Stomach smooth muscle (tissue), 2 donors: ENCODE measurements around the gene COASY.
"Not testable (repeated sequence)": the region's sequence is repeated elsewhere in the genome, so short reads cannot be mapped to it uniquely, and the experiment has no call there.

Experiments used
- H3K27ac ChIP-seq: one replicate; pipeline ENCODE4 v1.7.0; 2013; ENCODE audit warnings: mild to moderate bottlenecking, low read length, inconsistent platforms
- H3K27me3 ChIP-seq, 2 donors: one replicate each; pipeline ENCODE4 v1.7.0; 2013; ENCODE audit warnings: low read length in 2 of 2; ENCODE audit not compliant: insufficient read depth in 2 of 2, control insufficient read depth in 1 of 2
- H3K36me3 ChIP-seq, 2 donors: one replicate each; pipeline ENCODE4 v1.7.0; 2013; ENCODE audit warnings: low read length in 2 of 2; ENCODE audit not compliant: control insufficient read depth in 2 of 2, insufficient read depth in 2 of 2
- H3K4me1 ChIP-seq: one replicate; pipeline ENCODE4 v1.7.0; 2013; ENCODE audit warnings: low read length; ENCODE audit not compliant: control insufficient read depth, insufficient read depth
- H3K4me3 ChIP-seq, 2 donors: one replicate each; pipeline ENCODE4 v1.7.0; 2013; ENCODE audit warnings: low read length in 2 of 2
- H3K9ac ChIP-seq, 2 donors: one replicate each; pipeline ENCODE4 v1.7.0; 2013; ENCODE audit warnings: low read length in 2 of 2, mild to moderate bottlenecking in 1 of 2
- H3K9me3 ChIP-seq, 2 donors: one replicate each; pipeline ENCODE4 v1.7.0; 2013; ENCODE audit warnings: low read length in 2 of 2; ENCODE audit not compliant: control insufficient read depth in 2 of 2
- donor health status: healthy.
- donor health status: Pancreatic carcinoma.

Gene COASY

GRCh38 chr17:42553866-42554249, 8.1 kb upstream of the COASY start:
- Histone ChIP-seq H3K9ac (peak overlapping the region; percentile 98 to 99), H3K9me3 (no peaks in the 10 kb centered on the region), H3K36me3 (no peaks in the 10 kb centered on the region), H3K27ac (peak overlapping the region; percentile 82), H3K27me3 (no peaks in the 10 kb centered on the region), H3K4me1 (peaks cover 20% of the 10 kb centered on the region), H3K4me3 (peak overlapping the region; percentile 89 to 93)

- Histone ChIP-seq H3K4me1 (peaks cover 20% of the 10 kb centered on the region), H3K9ac (peak overlapping the region; percentile 98 to 99), H3K27me3 (no peaks in the 10 kb centered on the region), H3K9me3 (no peaks in the 10 kb centered on the region), H3K27ac (peak overlapping the region; percentile 82), H3K4me3 (peak overlapping the region; percentile 89 to 93), H3K36me3 (no peaks in the 10 kb centered on the region)
These were observed 7.5 kb upstream of the COASY start for GRCh38 chr17:42554250-42555121.

- Histone ChIP-seq H3K36me3 (no peaks in the 10 kb centered on the region), H3K27me3 (no peaks in the 10 kb centered on the region), H3K27ac (peak overlapping the region; percentile 82), H3K4me1 (peaks cover 20% of the 10 kb centered on the region), H3K9me3 (no peaks in the 10 kb centered on the region), H3K4me3 (peak overlapping the region; percentile 89 to 93), H3K9ac (peak overlapping the region; percentile 98 to 99)
These were observed 6.8 kb upstream of the COASY start for GRCh38 chr17:42555122-42555622.

- not testable (repeated sequence) for H3K9me3 ChIP-seq, H3K36me3 ChIP-seq, H3K27me3 ChIP-seq, H3K9ac ChIP-seq, H3K27ac ChIP-seq, H3K4me3 ChIP-seq
- peaks cover 20% of the 10 kb centered on the region for H3K4me1 ChIP-seq
These were observed 5.9 kb upstream of the COASY start for GRCh38 chr17:42555961-42556617.

- Histone ChIP-seq H3K4me1 (peaks cover 34% of the 10 kb centered on the region), H3K4me3 (no peak overlapping the region), H3K27me3 (no peaks in the 10 kb centered on the region), H3K9me3 (no peaks in the 10 kb centered on the region), H3K36me3 (no peaks in the 10 kb centered on the region), H3K27ac (no peak overlapping the region), H3K9ac (no peak overlapping the region)
These were observed 2.9 kb upstream of the COASY start for GRCh38 chr17:42559075-42559474.

GRCh38 chr17:42560246-42560645, 1.7 kb upstream of the COASY start:
- Histone ChIP-seq H3K36me3 (peaks cover 5 to 11% of the 10 kb centered on the region in 2 donors), H3K4me3 (no peak overlapping the region), H3K9ac (no peak overlapping the region), H3K27me3 (no peaks in the 10 kb centered on the region), H3K9me3 (no peaks in the 10 kb centered on the region), H3K27ac (no peak overlapping the region), H3K4me1 (peaks cover 32% of the 10 kb centered on the region)

- Histone ChIP-seq H3K9ac (peak overlapping the region; percentile 97 to 98), H3K4me1 (peaks cover 42% of the 10 kb centered on the region), H3K36me3 (peaks cover 10 to 20% of the 10 kb centered on the region in 2 donors), H3K9me3 (no peaks in the 10 kb centered on the region), H3K27me3 (no peaks in the 10 kb centered on the region), H3K4me3 (peak overlapping the region; percentile 93 to 97), H3K27ac (peak overlapping the region; percentile 80)
These were observed 617 bp downstream of the COASY start for GRCh38 chr17:42562388-42563142.

- Histone ChIP-seq H3K9me3 (no peaks in the 10 kb centered on the region), H3K9ac (peak overlapping the region; percentile 97 to 98), H3K4me1 (peaks cover 46% of the 10 kb centered on the region), H3K27me3 (no peaks in the 10 kb centered on the region), H3K36me3 (peaks cover 10 to 20% of the 10 kb centered on the region in 2 donors), H3K27ac (no peak overlapping the region), H3K4me3 (peak overlapping the region; percentile 93 to 97)
These were observed 1.2 kb downstream of the COASY start for GRCh38 chr17:42563143-42563509.

- Histone ChIP-seq H3K36me3 (peaks cover 10 to 21% of the 10 kb centered on the region in 2 donors), H3K4me3 (peak overlapping the region; percentile 93 to 97), H3K4me1 (peaks cover 48% of the 10 kb centered on the region), H3K27me3 (no peaks in the 10 kb centered on the region), H3K9me3 (no peaks in the 10 kb centered on the region), H3K9ac (peak overlapping the region in 1 of 2 donors; percentile 98), H3K27ac (no peak overlapping the region)
These were observed 1.6 kb downstream of the COASY start for GRCh38 chr17:42563543-42563942.

GRCh38 chr17:42563950-42564349, 2.0 kb downstream of the COASY start:
- H3K9ac ChIP-seq: peak overlapping the region in 1 of 2 donors; percentile 98
- H3K27ac ChIP-seq: no peak overlapping the region
- peaks cover 12 to 25% of the 10 kb centered on the region in 2 donors for H3K36me3 ChIP-seq
- H3K4me3 ChIP-seq: peak overlapping the region in 1 of 2 donors; percentile 97
- no peaks in the 10 kb centered on the region for H3K9me3 ChIP-seq
- H3K4me1 ChIP-seq: peaks cover 49% of the 10 kb centered on the region
- no peaks in the 10 kb centered on the region for H3K27me3 ChIP-seq
